ENCODE measurements around the gene IFT57. TPM values are rescaled to one million over a fixed set of nuclear protein-coding genes. Genes with fewer than 3 reads are reported as not detected.
A peak's percentile ranks its signal among the peaks of the same experiment; 100 is the strongest.

Gene IFT57
- total and polyA plus RNA-seq, 2 experiments from 2014 or later = 28.6 to 49.0 TPM

GRCh38 chr3:108127301-108127988 lies 94.8 kb downstream of the IFT57 start:
- Mint-ChIP-seq H3K9me3 (no peaks in the 10 kb centered on the region; the same call in 2 of the 3 replicates), H3K36me3 (ENCODE audit: low read depth) (no peaks in the 10 kb centered on the region), H3K27ac (no peak overlapping the region), H3K4me3 (no peak overlapping the region), H3K4me1 (peaks cover 20% of the 10 kb centered on the region), H3K27me3 (ENCODE audit: insufficient read depth, low read depth, poor library complexity) (peaks cover 4% of the 10 kb centered on the region)
- no peaks in the 10 kb centered on the region for H3K36me3 ChIP-seq (ENCODE audit: insufficient read depth)
- ATAC-seq (no peak), DNase-seq (ENCODE audit: low spot score) (no peak)
- no peak overlapping the region for H3K27ac ChIP-seq (ENCODE audit: low read depth)
- H3K4me2 ChIP-seq = no peak overlapping the region
- H3K27me3 ChIP-seq (ENCODE audit: insufficient read depth) = no peaks in the 10 kb centered on the region
- TF ChIP-seq REST (IDR thresholded peaks at IDR 0.05; ENCODE audit: unreplicated experiment) = no peak
- no peak for TF ChIP-seq ETS1 (IDR thresholded peaks at IDR 0.05)
- no peak for TF ChIP-seq POLR2AphosphoS5 (IDR thresholded peaks at IDR 0.05; ENCODE audit: low read depth)
- TF ChIP-seq JUNB (IDR thresholded peaks at IDR 0.05; ENCODE audit: unreplicated experiment) = no peak
- no peak for TF ChIP-seq ZNF114 (CRISPR knock-in tag; IDR thresholded peaks at IDR 0.05)
- TF ChIP-seq CREB1 (CRISPR knock-in tag; IDR thresholded peaks at IDR 0.05; ENCODE audit: low read depth) = no peak
- H3K9me2 ChIP-seq (ENCODE audit: insufficient read depth) = peaks cover 9% of the 10 kb centered on the region; the same call in 1 of the 2 replicates
- H2AFZ ChIP-seq = peak overlapping the region; percentile 69; the same call in 1 of the 2 replicates
- H3K4me3 ChIP-seq = no peak overlapping the region
- 0 out of 2 replicates have a peak, but pooled peaks cover 3% of the 10 kb centered on the region for H3K4me1 ChIP-seq (ENCODE audit: insufficient read depth)
- no peaks in the 10 kb centered on the region for H4K20me1 ChIP-seq (replicated peaks; ENCODE audit: insufficient read depth)
- H3K79me2 ChIP-seq (replicated peaks; ENCODE audit: insufficient read depth) = no peaks in the 10 kb centered on the region
- H3F3A ChIP-seq (replicated peaks; ENCODE audit: low read depth) = no peaks in the 10 kb centered on the region

GRCh38 chr3:108126348-108126747 lies 95.9 kb downstream of the IFT57 start:
- H3K4me3 ChIP-seq = no peak overlapping the region
- H3K4me1 Mint-ChIP-seq = peaks cover 20% of the 10 kb centered on the region
- 0 out of 2 replicates have a peak, but pooled peaks cover 3% of the 10 kb centered on the region for H3K4me1 ChIP-seq (ENCODE audit: insufficient read depth)
- no peak overlapping the region for H3K4me3 Mint-ChIP-seq
- H3K9me3 Mint-ChIP-seq = no peaks in the 10 kb centered on the region; the same call in 2 of the 3 replicates
- H3K27ac ChIP-seq (ENCODE audit: low read depth) = no peak overlapping the region
- TF ChIP-seq ZNF462 (CRISPR knock-in tag; IDR thresholded peaks at IDR 0.05) (no peak), POLR2AphosphoS5 (IDR thresholded peaks at IDR 0.05; ENCODE audit: low read depth) (no peak), STAT1 (IDR thresholded peaks at IDR 0.05; ENCODE audit: unreplicated experiment) (no peak), JUNB (IDR thresholded peaks at IDR 0.05; ENCODE audit: unreplicated experiment) (no peak)
- no peak for DNase-seq (ENCODE audit: low spot score)
- H3K36me3 ChIP-seq (ENCODE audit: insufficient read depth) = no peaks in the 10 kb centered on the region
- no peaks in the 10 kb centered on the region for H4K20me1 ChIP-seq (replicated peaks; ENCODE audit: insufficient read depth)
- H3K27ac Mint-ChIP-seq = no peak overlapping the region
- H2AFZ ChIP-seq = no peak overlapping the region
- no peaks in the 10 kb centered on the region for H3F3A ChIP-seq (replicated peaks; ENCODE audit: low read depth)
- H3K27me3 ChIP-seq (ENCODE audit: insufficient read depth) = no peaks in the 10 kb centered on the region
- peaks cover 4% of the 10 kb centered on the region for H3K27me3 Mint-ChIP-seq (ENCODE audit: insufficient read depth, low read depth, poor library complexity)
- ATAC-seq = no peak
- no peak overlapping the region for H3K4me2 ChIP-seq
- no peaks in the 10 kb centered on the region for H3K79me2 ChIP-seq (replicated peaks; ENCODE audit: insufficient read depth)
- H3K36me3 Mint-ChIP-seq (ENCODE audit: low read depth) = no peaks in the 10 kb centered on the region
- H3K9me2 ChIP-seq (ENCODE audit: insufficient read depth) = peaks cover 9% of the 10 kb centered on the region; the same call in 1 of the 2 replicates

All from GM23338 (cell line).